Calu3 (cell line): ENCODE measurements around the gene CTIF. TPM values are rescaled to one million over a fixed set of nuclear protein-coding genes. Genes with fewer than 3 reads are reported as not detected.
A peak's percentile ranks its signal among the peaks of the same experiment; 100 is the strongest.

Experiments
- BruUV-seq: library from RNA; stranded (reverse); fragments of 400-500 nt; replicated peaks from 2 replicates; lab custom pipeline; 2021; lab: Mats Ljungman, UMichigan
- CTCF ChIA-PET: fragments of 300-600 bp; sonication (Branson Sonifier 250); formaldehyde crosslinking; loops from one replicate; lab custom pipeline; 2022; ENCODE audit warnings: antibody characterized with exemption; lab: Charles Lee
- DNase-seq: peaks from one replicate; pipeline ENCODE4 v3.0.0; 2022
- H3K27ac Mint-ChIP-seq: one replicate; pipeline ENCODE4 v1.8.0; 2022; ENCODE audit warnings: mixed read lengths; ENCODE audit not compliant: unreplicated experiment
- H3K27me3 Mint-ChIP-seq: one replicate; pipeline ENCODE4 v1.8.0; 2022; ENCODE audit warnings: mixed read lengths; ENCODE audit not compliant: unreplicated experiment
- H3K36me3 Mint-ChIP-seq: one replicate; pipeline ENCODE4 v1.8.0; 2022; ENCODE audit warnings: mild to moderate bottlenecking, moderate library complexity, mixed read lengths; ENCODE audit not compliant: insufficient read depth, unreplicated experiment
- H3K4me1 Mint-ChIP-seq: one replicate; pipeline ENCODE4 v1.8.0; 2022; ENCODE audit warnings: mild to moderate bottlenecking, low read depth, mixed read lengths; ENCODE audit not compliant: unreplicated experiment
- H3K4me3 Mint-ChIP-seq: one replicate; pipeline ENCODE4 v1.8.0; 2022; ENCODE audit warnings: mild to moderate bottlenecking, low read depth, moderate library complexity, mixed read lengths; ENCODE audit not compliant: unreplicated experiment
- H3K9me3 Mint-ChIP-seq: one replicate; pipeline ENCODE4 v1.8.0; 2022; ENCODE audit warnings: low read depth, mixed read lengths; ENCODE audit not compliant: unreplicated experiment
- CTCF ChIP-seq: fragments of 200-600 bp; IDR thresholded peaks from one replicate; pipeline ENCODE4 v1.8.0; 2022; ENCODE audit warnings: antibody characterized with exemption; ENCODE audit not compliant: unreplicated experiment
- intact Hi-C: fragments of 100-400 bp; cut with micrococcal nuclease; formaldehyde crosslinking; loops from one replicate; pipeline ENCODE4 v1.10.0; 2022; ENCODE audit not compliant: unreplicated experiment
- total RNA-seq: library from RNA; stranded (reverse); gene quantifications from 2 replicates; pipeline ENCODE4 v1.2.3, GENCODE V29; 2022

Gene CTIF
- total RNA-seq, 1 experiment from 2014 or later = 40.8 TPM

- no peaks in the 10 kb centered on the region for H3K9me3 Mint-ChIP-seq
- H3K27me3 Mint-ChIP-seq = no peaks in the 10 kb centered on the region
- H3K4me3 Mint-ChIP-seq = peak overlapping the region; percentile 29
- H3K27ac Mint-ChIP-seq = peak overlapping the region; percentile 75
- TF ChIP-seq CTCF = no peak
- CTCF ChIA-PET = interaction anchor here (2.3 kb wide), 1 partner anchor 103 kb away, joined by 6 read pairs; no protein-coding TSS in a partner anchor
- peaks cover 13% of the 10 kb centered on the region for H3K36me3 Mint-ChIP-seq
- BruUV-seq = no TSS peak
- H3K4me1 Mint-ChIP-seq = peaks cover 40% of the 10 kb centered on the region
- DNase-seq = peak; percentile 75
- intact Hi-C loops = loop anchor here (5.0 kb wide), 1 partner anchor 113 kb away; no protein-coding TSS in a partner anchor
Measured at GRCh38 chr18:48834413-48835031, 295.7 kb downstream of the CTIF start.

- Mint-ChIP-seq H3K27ac (peak overlapping the region; percentile 75), H3K4me1 (peaks cover 40% of the 10 kb centered on the region)
Measured at GRCh38 chr18:48835119-48835518, 296.3 kb downstream of the CTIF start.

GRCh38 chr18:48835745-48836170, 296.9 kb downstream of the CTIF start:
- H3K36me3 Mint-ChIP-seq = peaks cover 13% of the 10 kb centered on the region
- H3K27ac Mint-ChIP-seq = no peak overlapping the region
- H3K4me3 Mint-ChIP-seq = no peak overlapping the region
- H3K9me3 Mint-ChIP-seq = no peaks in the 10 kb centered on the region
- DNase-seq = no peak
- CTCF ChIA-PET = interaction anchor here (0.6 kb wide), 3 partner anchors 13 to 841 kb away, joined by 3 to 11 read pairs (median 5); no protein-coding TSS in a partner anchor
- intact Hi-C loops = no loop called here
- no peak for TF ChIP-seq CTCF
- BruUV-seq = no TSS peak
- no peaks in the 10 kb centered on the region for H3K27me3 Mint-ChIP-seq
- peaks cover 40% of the 10 kb centered on the region for H3K4me1 Mint-ChIP-seq

More at GRCh38 chr18:48835119-48835518, 296.3 kb downstream of the CTIF start:
- DNase-seq = no peak
- CTCF ChIA-PET = interaction anchor here (0.6 kb wide), 1 partner anchor 13 kb away, joined by 11 read pairs; no protein-coding TSS in a partner anchor
- TF ChIP-seq CTCF = no peak
- Mint-ChIP-seq H3K27me3 (no peaks in the 10 kb centered on the region), H3K36me3 (peaks cover 13% of the 10 kb centered on the region), H3K4me3 (no peak overlapping the region), H3K9me3 (no peaks in the 10 kb centered on the region)
- no TSS peak for BruUV-seq
- intact Hi-C loops = no loop called here

DNA sequence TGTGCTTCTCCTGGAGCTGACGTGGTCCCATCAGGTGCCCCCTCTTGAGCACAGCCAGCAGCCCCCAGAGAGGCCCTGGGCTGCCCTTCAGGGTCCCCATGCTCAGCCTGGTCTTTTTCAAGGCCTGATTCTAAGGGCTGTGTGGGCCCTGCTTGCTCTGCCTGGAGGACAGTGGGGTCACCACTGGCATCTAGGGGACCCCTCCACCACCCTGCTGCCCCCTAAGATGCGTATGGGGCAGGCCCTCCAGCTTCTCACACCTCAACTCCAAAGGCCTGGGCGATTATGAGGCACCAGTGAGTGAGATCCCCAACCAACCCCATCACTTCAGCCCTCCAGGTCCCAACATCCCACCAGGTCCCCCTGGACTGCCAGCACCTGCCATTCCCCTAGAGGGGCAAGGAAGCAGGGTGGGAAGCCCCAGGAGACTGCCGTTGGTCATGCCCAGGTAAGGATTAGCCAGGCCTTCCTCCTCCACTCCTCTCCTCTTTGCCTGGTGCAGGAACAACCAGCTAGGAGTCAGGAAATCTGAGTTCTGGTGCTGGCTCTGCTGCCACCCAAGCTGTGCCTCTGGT, 297.5 kb downstream of the CTIF start:
- intact Hi-C loops = no loop called here
- no peak overlapping the region for H3K27ac Mint-ChIP-seq
- no peaks in the 10 kb centered on the region for H3K27me3 Mint-ChIP-seq
- no peak overlapping the region for H3K4me3 Mint-ChIP-seq
- BruUV-seq = no TSS peak
- no peak for DNase-seq
- peaks cover 13% of the 10 kb centered on the region for H3K36me3 Mint-ChIP-seq
- H3K4me1 Mint-ChIP-seq = peaks cover 40% of the 10 kb centered on the region
- TF ChIP-seq CTCF = no peak
- CTCF ChIA-PET = interaction anchor here (0.6 kb wide), 2 partner anchors 17 to 840 kb away, joined by 3 to 5 read pairs; no protein-coding TSS in a partner anchor
- no peaks in the 10 kb centered on the region for H3K9me3 Mint-ChIP-seq
